Measurements from ENCODE around the gene PDE4B.
"Not testable (repeated sequence)": the region's sequence is repeated elsewhere in the genome, so short reads cannot be mapped to it uniquely, and the experiment has no call there.

Gene PDE4B

GRCh38 chr1:66397192-66397591, 604.5 kb downstream of the PDE4B start:
- DNase-seq (ENCODE audit: low spot score): no peak
- TF ChIP-seq CTCF (IDR thresholded peaks at IDR 0.05): no peak
- Histone ChIP-seq H3K27ac (no peak overlapping the region), H3K4me3 (no peak overlapping the region)

- H3K27ac ChIP-seq: no peak overlapping the region
- DNase-seq (ENCODE audit: low spot score): no peak
- TF ChIP-seq CTCF (IDR thresholded peaks at IDR 0.05): no peak
- H3K4me3 ChIP-seq: no peak overlapping the region
Observed at GRCh38 chr1:66399888-66400529, 607.3 kb downstream of the PDE4B start.

GRCh38 chr1:66400660-66401059, 608.0 kb downstream of the PDE4B start:
- H3K27ac ChIP-seq: no peak overlapping the region
- no peak for DNase-seq (ENCODE audit: low spot score)
- no peak for TF ChIP-seq CTCF (IDR thresholded peaks at IDR 0.05)
- no peak overlapping the region for H3K4me3 ChIP-seq

GRCh38 chr1:66401244-66401643, 608.5 kb downstream of the PDE4B start:
- DNase-seq (ENCODE audit: low spot score): no peak
- Histone ChIP-seq H3K27ac (no peak overlapping the region), H3K4me3 (no peak overlapping the region)
- TF ChIP-seq CTCF (IDR thresholded peaks at IDR 0.05): no peak

GRCh38 chr1:66402194-66402593, 609.5 kb downstream of the PDE4B start:
- Histone ChIP-seq H3K4me3 (peak overlapping the region; percentile 2), H3K27ac (peak overlapping the region; percentile 17 to 60)
- DNase-seq (ENCODE audit: low spot score): peak; percentile 88
- no peak for TF ChIP-seq CTCF (IDR thresholded peaks at IDR 0.05)

GRCh38 chr1:66403007-66403731, 610.5 kb downstream of the PDE4B start:
- H3K4me3 ChIP-seq: no peak overlapping the region
- peak overlapping the region; percentile 17 to 60 for H3K27ac ChIP-seq
- no peak for DNase-seq (ENCODE audit: low spot score)
- TF ChIP-seq CTCF (IDR thresholded peaks at IDR 0.05): no peak

- no peak overlapping the region for H3K4me3 ChIP-seq
- no peak overlapping the region for H3K27ac ChIP-seq
- no peak for TF ChIP-seq CTCF (IDR thresholded peaks at IDR 0.05)
- DNase-seq (ENCODE audit: low spot score): no peak
Observed at GRCh38 chr1:66405061-66405460, 612.4 kb downstream of the PDE4B start.

- H3K4me3 ChIP-seq; H3K27ac ChIP-seq; DNase-seq (ENCODE audit: low spot score): not testable (repeated sequence)
Observed at GRCh38 chr1:66411449-66411848, 618.8 kb downstream of the PDE4B start.

Data from coronary artery (tissue), 2 donors.